ENCODE measurements around the gene PSMD13. TPM values are rescaled to one million over a fixed set of nuclear protein-coding genes. Genes with fewer than 3 reads are reported as not detected.

The PSMD13 gene
- total RNA-seq, 1 experiment from 2014 or later, result 141 TPM

DNA sequence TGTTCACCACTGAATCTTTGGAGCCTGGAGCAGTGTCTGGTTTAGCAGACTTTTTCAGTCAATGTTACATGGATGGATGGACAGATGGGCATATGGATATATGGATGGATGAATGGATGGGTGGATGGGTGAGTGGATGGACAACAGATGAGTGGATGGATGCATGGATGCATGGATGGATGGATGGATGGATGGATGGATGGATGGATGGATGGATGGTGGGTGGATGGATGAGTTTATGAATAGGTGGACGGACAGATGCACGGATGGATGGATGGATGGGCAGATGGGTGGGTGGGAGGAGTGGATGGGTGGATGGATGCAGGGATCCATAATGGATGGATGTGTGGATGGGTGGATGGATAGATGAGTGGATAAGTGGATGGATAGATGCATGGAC, 19.0 kb downstream of the PSMD13 start:
- Histone ChIP-seq H4K20me1 (ENCODE audit: control insufficient read depth, insufficient read depth, insufficient read length) (no peaks in the 10 kb centered on the region), H3K4ac (ENCODE audit: low read depth, low read length) (no peak overlapping the region), H2BK5ac (ENCODE audit: insufficient read length, low read length) (no peak overlapping the region), H3K23ac (ENCODE audit: insufficient read length, low read depth, low read length) (no peak overlapping the region), H3K79me1 (ENCODE audit: insufficient read depth, low read depth, low read length, poor library complexity, severe bottlenecking) (no peaks in the 10 kb centered on the region), H3K18ac (ENCODE audit: insufficient read length, low read depth, low read length) (no peak overlapping the region), H2BK15ac (ENCODE audit: low read depth, low read length) (no peak overlapping the region), H3K14ac (ENCODE audit: insufficient read depth, low read length) (no peak overlapping the region), H4K8ac (replicated peaks; ENCODE audit: insufficient read length, low read depth, low read length) (no peak overlapping the region), H4K91ac (ENCODE audit: insufficient read length, low read depth, low read length) (no peak overlapping the region), H2BK20ac (ENCODE audit: low read depth, low read length, poor library complexity, severe bottlenecking) (no peak overlapping the region), H2BK120ac (ENCODE audit: low read depth, low read length, poor library complexity, severe bottlenecking) (no peak overlapping the region), H2BK12ac (ENCODE audit: insufficient read length, low read depth, low read length) (no peak overlapping the region), H3K9ac (ENCODE audit: extremely low read depth, insufficient read length, low read length) (no peak overlapping the region), H3T11ph (ENCODE audit: low read length) (no peak overlapping the region), H3K9me3 (ENCODE audit: control insufficient read depth, low read depth, low read length) (no peaks in the 10 kb centered on the region), H3K27ac (ENCODE audit: insufficient read length, low read depth, low read length) (no peak overlapping the region), H3K4me1 (ENCODE audit: insufficient read depth, low read length) (no peaks in the 10 kb centered on the region), H2AFZ (ENCODE audit: low read length) (no peak overlapping the region), H3K27me3 (ENCODE audit: insufficient read depth, low read length) (no peaks in the 10 kb centered on the region), H3K23me2 (ENCODE audit: insufficient read length, low read depth, low read length, poor library complexity, severe bottlenecking) (no peaks in the 10 kb centered on the region), H3K4me2 (ENCODE audit: insufficient read depth, insufficient read length, low read length) (no peak overlapping the region), H2AK5ac (ENCODE audit: insufficient read length, low read length) (no peak overlapping the region), H3K56ac (ENCODE audit: insufficient read length, low read depth, low read length) (no peak overlapping the region), H4K5ac (ENCODE audit: insufficient read length, low read depth, low read length) (no peak overlapping the region), H3K79me2 (ENCODE audit: insufficient read depth, low read length) (no peaks in the 10 kb centered on the region)
- no peak for TF ChIP-seq CTCF (conservative IDR thresholded peaks at IDR 0.05)
- DNase-seq, result no peak
- peaks cover 0 to 1% of the 10 kb centered on the region in 2 experiments; a peak in 2 of 5 replicates for H3K9me3 Mint-ChIP-seq
- H3K27me3 Mint-ChIP-seq (ENCODE audit: low read depth), result no peaks in the 10 kb centered on the region; the same call in 1 of the 2 replicates
- WGBS (ENCODE audit: extremely low coverage, insufficient read length, low lambda C conversion rate), result no CpG with 5 or more reads among the region's 2 CpGs
- H3K27ac Mint-ChIP-seq, result no peak overlapping the region
- H3K4me3 Mint-ChIP-seq, result no peak overlapping the region
- peaks cover 0 to 2% of the 10 kb centered on the region in 2 experiments; a peak in 2 of 4 replicates for H3K4me1 Mint-ChIP-seq
- peaks cover 22 to 31% (median 26%) of the 10 kb centered on the region in 3 experiments for H3K36me3 Mint-ChIP-seq (ENCODE audit: insufficient read depth in 1 of 3, low read depth in 3 of 3)

Data from H9 (cell line).